Measurements from ENCODE around the gene CERS6. TPM values are rescaled to one million over a fixed set of nuclear protein-coding genes. Genes with fewer than 3 reads are reported as not detected.

CERS6 gene
- total and polyA plus RNA-seq, 4 donors: 4.3 to 25.8 (median 13.6) TPM

- H3K9me3 ChIP-seq (ENCODE audit: control insufficient read depth in 4 of 4, insufficient read depth in 3 of 4, low read length in 3 of 4): no peaks in the 10 kb centered on the region
- peaks cover 0 to 11% (median 5%) of the 10 kb centered on the region in 5 donors for H3K4me1 ChIP-seq (ENCODE audit: control insufficient read depth in 5 of 5, insufficient read depth in 5 of 5, low read length in 5 of 5)
- WGBS, 2 donors: 66 to 81% methylated on average over 1 of the region's 1 CpG
- H3K27ac ChIP-seq (ENCODE audit: low read depth in 1 of 2, low read length in 1 of 2): no peak overlapping the region
- peaks cover 0 to 4% (median 0%) of the 10 kb centered on the region in 4 donors for H3K36me3 ChIP-seq (ENCODE audit: control insufficient read depth in 4 of 4, insufficient read depth in 4 of 4, low read length in 4 of 4)
- no peaks in the 10 kb centered on the region for H3K27me3 ChIP-seq (ENCODE audit: control insufficient read depth in 3 of 3, insufficient read depth in 3 of 3, low read length in 2 of 3)
- no peak overlapping the region for H3K9ac ChIP-seq (ENCODE audit: insufficient read depth in 1 of 2, low read length in 2 of 2)
- H3K4me3 ChIP-seq: no peak overlapping the region
- TF ChIP-seq CTCF (IDR thresholded peaks at IDR 0.05; ENCODE audit: control extremely low read depth, extremely low read depth): no peak
- no peak for ATAC-seq (ENCODE audit: insufficient read depth, low FRiP score)
- DNase-seq: peak; percentile 23 to 55 (median 49)
These were observed 234.4 kb downstream of the CERS6 start for GRCh38 chr2:168690381-168690885.

GRCh38 chr2:168691221-168691620 lies 235.1 kb downstream of the CERS6 start:
- Histone ChIP-seq H3K4me3 (no peak overlapping the region), H3K9ac (ENCODE audit: insufficient read depth in 1 of 2, low read length in 2 of 2) (no peak overlapping the region), H3K9me3 (ENCODE audit: control insufficient read depth in 4 of 4, insufficient read depth in 3 of 4, low read length in 3 of 4) (no peaks in the 10 kb centered on the region), H3K4me1 (ENCODE audit: control insufficient read depth in 5 of 5, insufficient read depth in 5 of 5, low read length in 5 of 5) (peaks cover 0 to 11% (median 5%) of the 10 kb centered on the region in 5 donors), H3K27me3 (ENCODE audit: control insufficient read depth in 3 of 3, insufficient read depth in 3 of 3, low read length in 2 of 3) (no peaks in the 10 kb centered on the region), H3K36me3 (ENCODE audit: control insufficient read depth in 4 of 4, insufficient read depth in 4 of 4, low read length in 4 of 4) (peaks cover 0 to 6% (median 0%) of the 10 kb centered on the region in 4 donors), H3K27ac (ENCODE audit: low read depth in 1 of 2, low read length in 1 of 2) (no peak overlapping the region)
- TF ChIP-seq CTCF (IDR thresholded peaks at IDR 0.05; ENCODE audit: control extremely low read depth, extremely low read depth): no peak
- ATAC-seq (ENCODE audit: insufficient read depth, low FRiP score): no peak
- WGBS, 2 donors: 92 to 98% methylated on average over 1 of the region's 1 CpG
- no peak for DNase-seq

- Histone ChIP-seq H3K4me3 (no peak overlapping the region), H3K9ac (ENCODE audit: insufficient read depth in 1 of 2, low read length in 2 of 2) (no peak overlapping the region), H3K27me3 (ENCODE audit: control insufficient read depth in 3 of 3, insufficient read depth in 3 of 3, low read length in 2 of 3) (no peaks in the 10 kb centered on the region), H3K36me3 (ENCODE audit: control insufficient read depth in 4 of 4, insufficient read depth in 4 of 4, low read length in 4 of 4) (peaks cover 0 to 6% (median 0%) of the 10 kb centered on the region in 4 donors), H3K4me1 (ENCODE audit: control insufficient read depth in 5 of 5, insufficient read depth in 5 of 5, low read length in 5 of 5) (peaks cover 0 to 11% (median 0%) of the 10 kb centered on the region in 5 donors), H3K9me3 (ENCODE audit: control insufficient read depth in 4 of 4, insufficient read depth in 3 of 4, low read length in 3 of 4) (no peaks in the 10 kb centered on the region), H3K27ac (ENCODE audit: low read depth in 1 of 2, low read length in 1 of 2) (no peak overlapping the region)
- ATAC-seq (ENCODE audit: insufficient read depth, low FRiP score) (no peak), DNase-seq (no peak)
- 74 to 78% methylated on average over 4 of the region's 4 CpGs for WGBS, 2 donors
- TF ChIP-seq CTCF (IDR thresholded peaks at IDR 0.05; ENCODE audit: control extremely low read depth, extremely low read depth): no peak
These were observed 236.2 kb downstream of the CERS6 start for GRCh38 chr2:168692132-168692744.

All from lung (tissue), 12 donors.